Adipocyte (in vitro differentiated cells): ENCODE data around the gene CFC1B.
"Not testable (repeated sequence)": the region's sequence is repeated elsewhere in the genome, so short reads cannot be mapped to it uniquely, and the experiment has no call there.

Experiments used
- DNase-seq: peaks from one replicate; pipeline ENCODE4 v3.0.0-alpha.2; 2015; ENCODE audit warnings: low read depth
- H3K27me3 ChIP-seq: replicated peaks from 2 replicates; pipeline ENCODE4 v1.7.0; 2013; ENCODE audit warnings: mild to moderate bottlenecking, low read length, moderate library complexity; ENCODE audit not compliant: control insufficient read depth, insufficient read depth
- H3K36me3 ChIP-seq: 2 replicates; pipeline ENCODE4 v1.7.0; 2013; ENCODE audit warnings: low read length, mild to moderate bottlenecking, moderate library complexity; ENCODE audit not compliant: control insufficient read depth, insufficient read depth, severe bottlenecking
- H3K4me1 ChIP-seq: 2 replicates; pipeline ENCODE4 v1.7.0; 2013; ENCODE audit warnings: mild to moderate bottlenecking, low read length, moderate library complexity; ENCODE audit not compliant: control insufficient read depth, insufficient read depth
- H3K4me3 ChIP-seq: 2 replicates; pipeline ENCODE4 v1.7.0; 2013; ENCODE audit warnings: mild to moderate bottlenecking, low read length, moderate library complexity
- H3K9ac ChIP-seq: 2 replicates; pipeline ENCODE4 v1.7.0; 2013; ENCODE audit warnings: mild to moderate bottlenecking, low read length, moderate library complexity
- H3K9me3 ChIP-seq: 2 replicates; pipeline ENCODE4 v1.7.0; 2013; ENCODE audit warnings: mild to moderate bottlenecking, low read length, moderate library complexity; ENCODE audit not compliant: control insufficient read depth

CFC1B gene

DNA sequence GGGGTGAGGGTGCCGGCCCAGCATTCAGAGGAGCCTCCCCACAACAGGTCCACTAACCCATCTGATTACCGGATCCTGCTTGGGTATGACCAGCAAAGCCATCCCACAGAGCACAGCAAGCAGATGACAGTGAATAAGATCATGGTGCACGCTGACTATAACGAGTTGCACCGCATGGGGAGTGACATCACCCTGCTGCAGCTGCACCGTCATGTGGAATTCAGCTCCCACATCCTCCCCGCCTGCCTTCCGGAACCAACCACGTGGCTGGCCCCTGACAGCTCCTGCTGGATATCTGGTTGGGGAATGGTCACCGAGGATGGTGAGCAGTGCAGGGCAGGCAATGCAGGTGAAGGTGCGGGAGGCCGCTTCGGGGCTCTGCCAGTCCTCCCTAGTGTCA, 53.2 kb downstream of the CFC1B start:
- H3K9me3 ChIP-seq, H3K9ac ChIP-seq, H3K4me1 ChIP-seq, H3K4me3 ChIP-seq, DNase-seq, H3K27me3 ChIP-seq, H3K36me3 ChIP-seq: not testable (repeated sequence)

DNA sequence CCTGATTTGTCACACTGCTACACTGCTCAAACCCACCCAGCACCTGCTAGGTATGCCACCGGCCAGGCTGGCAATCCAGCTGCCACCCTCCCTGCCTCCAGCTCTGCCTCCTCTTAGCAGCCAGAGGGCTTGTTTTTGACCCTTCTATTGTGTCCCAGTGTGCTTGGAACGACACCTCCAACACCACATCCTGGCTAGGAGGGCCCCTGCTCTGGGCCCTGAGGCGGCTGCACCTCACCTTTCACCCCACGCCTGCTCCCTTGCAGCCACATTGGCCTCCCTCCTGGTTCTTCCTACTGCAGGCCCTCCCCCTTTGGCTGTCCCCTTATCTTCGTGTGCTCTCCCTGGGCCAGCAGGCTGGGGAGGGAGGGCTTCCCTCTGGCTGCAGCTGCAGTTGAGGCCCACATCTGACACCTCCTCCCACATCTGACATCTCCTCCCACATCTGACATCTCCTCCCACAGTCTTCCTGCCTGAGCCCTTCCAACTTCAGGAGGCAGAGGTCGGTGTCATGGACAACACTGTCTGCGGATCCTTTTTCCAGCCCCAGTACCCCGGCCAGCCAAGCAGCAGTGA, 55.3 kb downstream of the CFC1B start:
- H3K4me1 ChIP-seq, H3K36me3 ChIP-seq, H3K9me3 ChIP-seq, H3K9ac ChIP-seq, H3K27me3 ChIP-seq, H3K4me3 ChIP-seq, DNase-seq: not testable (repeated sequence)

DNA sequence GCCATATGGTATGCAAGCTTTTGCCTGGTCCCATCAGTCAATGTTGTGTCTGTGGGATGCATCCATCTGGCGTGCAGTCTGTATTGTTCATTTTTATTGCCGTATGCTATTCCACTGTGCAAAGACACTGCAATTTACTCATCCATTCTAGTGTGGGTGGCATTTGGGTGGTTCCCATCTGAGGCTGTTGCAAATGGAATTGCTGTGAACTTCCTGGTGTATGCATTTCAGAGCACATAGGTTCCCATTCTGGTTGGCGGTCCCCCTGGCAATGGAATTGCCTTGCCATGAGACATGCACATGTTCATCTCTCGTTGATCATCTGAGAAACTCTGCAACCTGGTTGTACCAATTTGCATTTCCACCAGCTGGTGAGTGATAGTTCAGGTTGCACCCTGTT, 56.5 kb downstream of the CFC1B start:
- not testable (repeated sequence) for H3K27me3 ChIP-seq, H3K4me1 ChIP-seq, H3K36me3 ChIP-seq, H3K9ac ChIP-seq, H3K4me3 ChIP-seq, H3K9me3 ChIP-seq, DNase-seq
